SH-SY5Y (cell line): ENCODE data around the gene CD209.

Source experiments
- GATA2 ChIP-seq: IDR thresholded peaks from 2 replicates; pipeline ENCODE4 v1.6.1; 2011; ENCODE audit warnings: mild to moderate bottlenecking, low read depth, low read length
- GATA3 ChIP-seq: IDR thresholded peaks from 2 replicates; pipeline ENCODE4 v1.6.1; 2011; ENCODE audit warnings: low read depth, mild to moderate bottlenecking, low read length, moderate library complexity

- TF ChIP-seq GATA3 (no peak), GATA2 (no peak)
Observed at GRCh38 chr19:7748756-7749155, 1.4 kb upstream of the CD209 start.
